A673 (cell line): ENCODE data around the gene PPP6R1. TPM values are rescaled to one million over a fixed set of nuclear protein-coding genes. Genes with fewer than 3 reads are reported as not detected.

Source experiments
- BruUV-seq: library from RNA; stranded (reverse); fragments of 400-500 nt; replicated peaks from 2 replicates; lab custom pipeline; 2021; lab: Mats Ljungman, UMichigan
- CTCF ChIA-PET: fragments of 300-600 bp; sonication (Branson Sonifier 250); formaldehyde crosslinking; loops from one replicate; lab custom pipeline; 2022; ENCODE audit warnings: antibody characterized with exemption; lab: Charles Lee
- POLR2A ChIA-PET: fragments of 300-600 bp; sonication (Branson Sonifier 250); formaldehyde crosslinking; loops from one replicate; lab custom pipeline; 2022; ENCODE audit warnings: antibody characterized with exemption; ENCODE audit not compliant: low non-redundant PET; lab: Charles Lee
- DNase-seq: peaks from one replicate; pipeline ENCODE4 v3.0.0-alpha.2; 2015; ENCODE audit warnings: low spot score
- H3K27ac ChIP-seq: fragments of 200-600 bp; sonication (generic); 2 replicates; pipeline ENCODE4 v1.5.1; 2016; ENCODE audit warnings: mixed run types, low read depth, mild to moderate bottlenecking, mixed read lengths, antibody characterized with exemption, low read length; ENCODE audit not compliant: poor library complexity, severe bottlenecking
- H3K27me3 ChIP-seq: fragments of 200-600 bp; sonication (generic); replicated peaks from 2 replicates; pipeline ENCODE4 v1.6.1; 2017; ENCODE audit warnings: mixed run types, low read depth, mild to moderate bottlenecking, mixed read lengths, antibody characterized with exemption, low read length; ENCODE audit not compliant: insufficient read depth, poor library complexity
- H3K36me3 ChIP-seq: fragments of 200-600 bp; sonication (generic); 2 replicates; pipeline ENCODE4 v1.6.1; 2016; ENCODE audit warnings: mixed run types, mild to moderate bottlenecking, mixed read lengths, antibody characterized with exemption, low read length; ENCODE audit not compliant: insufficient read depth, poor library complexity, severe bottlenecking
- H3K4me1 ChIP-seq: fragments of 200-600 bp; sonication (generic); 2 replicates; pipeline ENCODE4 v1.6.1; 2017; ENCODE audit warnings: mixed run types, mild to moderate bottlenecking, mixed read lengths, antibody characterized with exemption, low read length; ENCODE audit not compliant: insufficient read depth, poor library complexity, severe bottlenecking
- H3K4me3 ChIP-seq: fragments of 200-600 bp; sonication (generic); 2 replicates; pipeline ENCODE4 v1.5.1; 2016; ENCODE audit warnings: low read depth, mixed run types, mild to moderate bottlenecking, mixed read lengths, low read length; ENCODE audit not compliant: poor library complexity, severe bottlenecking
- H3K9me3 ChIP-seq: fragments of 200-600 bp; sonication (generic); 2 replicates; pipeline ENCODE4 v1.6.1; 2016; ENCODE audit warnings: mixed run types, low read depth, mild to moderate bottlenecking, mixed read lengths, antibody characterized with exemption, low read length; ENCODE audit not compliant: poor library complexity, severe bottlenecking
- EZH2 ChIP-seq: fragments of 200-600 bp; sonication (generic); IDR thresholded peaks from 2 replicates; pipeline ENCODE4 v1.6.1; 2017; ENCODE audit warnings: borderline replicate concordance, low read depth, mild to moderate bottlenecking, mixed read lengths, antibody characterized with exemption, low read length; ENCODE audit not compliant: poor library complexity, severe bottlenecking
- intact Hi-C: fragments of 100-400 bp; cut with micrococcal nuclease; formaldehyde crosslinking; loops from one replicate; pipeline ENCODE4 v1.10.0; 2022; ENCODE audit not compliant: unreplicated experiment
- total RNA-seq: library from RNA; stranded (reverse); gene quantifications from 2 replicates; pipeline ENCODE4 v1.2.3, GENCODE V29; 2021
- TF ChIP-seq, protein P1 (sequence below): fragments of 300-800, 200-600 bp; sonication (generic); conservative IDR thresholded peaks from 2 replicates; pipeline ENCODE4 v1.5.1; 2017; ENCODE audit warnings: low read depth, mild to moderate bottlenecking, antibody characterized with exemption, low read length, moderate library complexity, mixed read lengths

The PPP6R1 gene
- total RNA-seq, 1 experiment from 2014 or later = 108 TPM

DNA sequence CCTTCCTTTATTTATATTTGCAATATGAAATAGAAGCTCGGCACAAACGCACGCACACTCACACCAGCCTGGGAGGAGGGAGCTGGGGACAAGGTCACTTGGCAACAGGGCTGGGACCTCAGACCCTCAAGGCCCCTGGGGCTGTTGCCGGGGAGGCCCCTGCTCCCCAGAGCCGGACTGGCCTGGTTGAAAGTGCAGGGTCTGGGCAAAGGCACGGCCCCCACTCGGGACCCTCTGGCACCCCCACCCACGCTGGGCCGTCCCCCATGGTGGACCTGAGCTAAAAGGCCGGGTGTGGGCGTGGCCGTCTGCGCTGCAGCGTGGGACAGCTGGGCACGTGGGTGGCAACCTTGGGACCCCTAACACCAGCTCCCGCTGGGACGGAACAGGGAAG lies 29.0 kb downstream of the PPP6R1 start:
- peaks cover 36% of the 10 kb centered on the region for H3K36me3 ChIP-seq
- no peak overlapping the region for H3K27ac ChIP-seq
- no peaks in the 10 kb centered on the region for H3K4me1 ChIP-seq
- no peaks in the 10 kb centered on the region for H3K27me3 ChIP-seq
- TSS peak; percentile 92 for BruUV-seq
- H3K9me3 ChIP-seq = no peaks in the 10 kb centered on the region
- DNase-seq = no peak
- no peak for TF ChIP-seq EZH2
- TF ChIP-seq, protein P1, sequence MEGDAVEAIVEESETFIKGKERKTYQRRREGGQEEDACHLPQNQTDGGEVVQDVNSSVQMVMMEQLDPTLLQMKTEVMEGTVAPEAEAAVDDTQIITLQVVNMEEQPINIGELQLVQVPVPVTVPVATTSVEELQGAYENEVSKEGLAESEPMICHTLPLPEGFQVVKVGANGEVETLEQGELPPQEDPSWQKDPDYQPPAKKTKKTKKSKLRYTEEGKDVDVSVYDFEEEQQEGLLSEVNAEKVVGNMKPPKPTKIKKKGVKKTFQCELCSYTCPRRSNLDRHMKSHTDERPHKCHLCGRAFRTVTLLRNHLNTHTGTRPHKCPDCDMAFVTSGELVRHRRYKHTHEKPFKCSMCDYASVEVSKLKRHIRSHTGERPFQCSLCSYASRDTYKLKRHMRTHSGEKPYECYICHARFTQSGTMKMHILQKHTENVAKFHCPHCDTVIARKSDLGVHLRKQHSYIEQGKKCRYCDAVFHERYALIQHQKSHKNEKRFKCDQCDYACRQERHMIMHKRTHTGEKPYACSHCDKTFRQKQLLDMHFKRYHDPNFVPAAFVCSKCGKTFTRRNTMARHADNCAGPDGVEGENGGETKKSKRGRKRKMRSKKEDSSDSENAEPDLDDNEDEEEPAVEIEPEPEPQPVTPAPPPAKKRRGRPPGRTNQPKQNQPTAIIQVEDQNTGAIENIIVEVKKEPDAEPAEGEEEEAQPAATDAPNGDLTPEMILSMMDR = no peak
- ChIA-PET CTCF (no interaction called here), POLR2A (no interaction called here)
- H3K4me3 ChIP-seq = no peak overlapping the region
- intact Hi-C loops = no loop called here

- TF ChIP-seq, protein P1 = no peak
- TF ChIP-seq EZH2 = no peak
- Histone ChIP-seq H3K9me3 (no peaks in the 10 kb centered on the region), H3K27ac (no peak overlapping the region), H3K4me3 (no peak overlapping the region), H3K4me1 (no peaks in the 10 kb centered on the region), H3K36me3 (peaks cover 31% of the 10 kb centered on the region), H3K27me3 (no peaks in the 10 kb centered on the region)
- no TSS peak for BruUV-seq
- DNase-seq = no peak
- CTCF ChIA-PET = no interaction called here
- POLR2A ChIA-PET = no interaction called here
- intact Hi-C loops = no loop called here
Measured at GRCh38 chr19:55229145-55229788, 29.6 kb downstream of the PPP6R1 start.

DNA sequence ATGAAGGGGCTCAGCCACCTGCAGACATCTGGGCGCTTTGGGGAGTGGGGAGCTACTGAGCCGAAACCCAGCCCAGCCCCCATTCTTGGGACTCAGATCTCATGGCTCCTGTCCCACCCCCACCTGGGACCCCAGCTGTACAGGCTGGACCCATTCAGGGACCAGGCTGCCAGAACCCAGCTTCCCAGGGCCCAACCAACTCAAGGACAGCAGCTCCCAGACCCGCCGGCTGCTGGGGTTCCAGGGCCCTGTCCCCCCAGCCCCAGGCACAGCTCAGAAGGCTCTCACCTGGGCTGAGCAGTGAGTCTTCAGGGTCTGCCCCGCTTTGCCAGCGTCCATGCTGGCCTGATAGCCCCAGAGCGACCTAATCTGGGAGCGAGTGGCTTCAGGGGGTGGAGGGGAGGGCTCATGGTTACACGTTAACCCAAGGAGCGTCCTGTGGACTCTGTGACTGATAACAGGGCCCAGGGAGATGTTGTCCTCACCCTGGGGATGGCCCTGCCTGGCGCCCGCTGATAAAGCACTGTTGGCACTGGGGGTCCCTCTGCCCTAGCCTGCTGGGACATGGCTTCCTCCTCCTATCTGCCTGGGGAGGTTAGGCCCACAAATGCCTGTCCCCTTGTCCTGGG lies 30.3 kb downstream of the PPP6R1 start, which contains the start of gene TMEM86B:
TMEM86B (minus strand) TSS at position 361 of the 629 bp plus-strand sequence; CDS start at position 339, 22 bp downstream.
- Histone ChIP-seq H3K36me3 (peaks cover 26% of the 10 kb centered on the region), H3K27ac (no peak within 1 kb of the TSS), H3K27me3 (no peaks in the 10 kb centered on the region), H3K4me1 (no peaks in the 10 kb centered on the region), H3K9me3 (no peaks in the 10 kb centered on the region), H3K4me3 (no peak within 1 kb of the TSS)
- intact Hi-C loops = no loop called here
- ChIA-PET CTCF (no interaction called here), POLR2A (no interaction called here)
- no TSS peak for BruUV-seq
- TF ChIP-seq EZH2 = no peak
- TF ChIP-seq, protein P1 = no peak
- DNase-seq = no peak
